Measurements from ENCODE around the gene PRKG1. TPM values are rescaled to one million over a fixed set of nuclear protein-coding genes. Genes with fewer than 3 reads are reported as not detected.

PRKG1 gene
- total and polyA plus RNA-seq, 2 experiments from 2014 or later = 10.7 to 21.8 TPM

DNA sequence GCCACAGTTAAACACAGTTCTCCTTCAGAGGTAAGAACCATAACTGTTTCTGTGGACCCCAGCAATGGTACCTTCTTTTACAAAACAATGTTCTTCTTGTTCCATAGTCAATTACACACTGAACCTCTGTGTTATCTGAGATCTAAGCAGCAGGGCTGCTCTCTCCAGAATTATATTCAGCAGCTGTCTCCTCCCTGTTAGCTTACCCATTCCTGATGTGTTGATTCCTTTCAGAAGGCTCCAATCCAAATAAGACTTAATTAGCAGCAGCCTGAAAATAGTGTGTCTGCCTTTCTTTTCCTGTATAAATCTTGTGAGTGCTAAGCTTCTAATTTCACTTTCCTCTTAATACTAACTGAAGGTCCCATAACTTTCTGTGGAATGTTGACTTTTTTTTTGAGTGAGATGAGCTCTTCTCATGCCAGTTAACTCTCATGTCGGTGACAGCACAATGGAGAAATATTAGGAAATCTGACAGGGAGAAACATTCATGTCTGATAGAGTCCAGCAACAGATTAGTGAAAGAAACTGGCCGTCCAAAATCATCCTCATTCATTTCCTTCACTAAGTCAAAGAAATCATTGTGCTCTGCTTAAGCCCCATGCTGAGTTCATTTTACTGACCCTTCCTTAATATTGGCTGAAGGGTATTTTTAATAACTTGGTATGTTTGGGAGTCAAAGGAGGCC lies 226.5 kb downstream of the PRKG1 start:
- Histone ChIP-seq H3K4me2 (ENCODE audit: unreplicated experiment) (peak overlapping the region; percentile 15), H3K4me3 (no peak overlapping the region), H3F3A (ENCODE audit: insufficient read depth) (peaks cover 18% of the 10 kb centered on the region; the same call in 1 of the 2 replicates), H3K9me2 (ENCODE audit: insufficient read depth) (no peaks in the 10 kb centered on the region; the same call in 1 of the 2 replicates), H3K9me3 (ENCODE audit: low read depth) (no peaks in the 10 kb centered on the region), H3K9ac (no peak overlapping the region), H3K27me3 (replicated peaks; ENCODE audit: insufficient read depth) (no peaks in the 10 kb centered on the region), H2AFZ (peak overlapping the region; percentile 9; the same call in 1 of the 2 replicates), H3K79me2 (ENCODE audit: insufficient read depth) (peaks cover 18% of the 10 kb centered on the region), H3K27ac (peak overlapping the region; percentile 40), H3K4me1 (ENCODE audit: insufficient read depth) (peaks cover 55% of the 10 kb centered on the region), H3K36me3 (ENCODE audit: low read depth) (no peaks in the 10 kb centered on the region), H4K20me1 (ENCODE audit: insufficient read depth) (no peaks in the 10 kb centered on the region)
- TF ChIP-seq EZH2 (IDR thresholded peaks at IDR 0.05; ENCODE audit: insufficient read depth, poor library complexity, severe bottlenecking) (no peak), EZH2phosphoT487 (IDR thresholded peaks at IDR 0.05; ENCODE audit: insufficient read depth, low read depth) (no peak)
- peak; percentile 24 for DNase-seq
- in situ Hi-C loops (cut with MboI) = no loop called here
- 14 to 16% methylated on average over 2 of the region's 2 CpGs for WGBS, 2 experiments (ENCODE audit: low coverage in 1 of 2, low lambda C conversion rate in 2 of 2, missing lambda C conversion rate in 2 of 2)

GRCh38 chr10:51301644-51302043 lies 227.4 kb downstream of the PRKG1 start:
- H3F3A ChIP-seq (ENCODE audit: insufficient read depth) = peaks cover 18% of the 10 kb centered on the region; the same call in 1 of the 2 replicates
- H3K4me1 ChIP-seq (ENCODE audit: insufficient read depth) = peaks cover 54% of the 10 kb centered on the region
- H3K27ac ChIP-seq = peak overlapping the region; percentile 48
- no peaks in the 10 kb centered on the region for H3K27me3 ChIP-seq (replicated peaks; ENCODE audit: insufficient read depth)
- no peak for TF ChIP-seq EZH2 (IDR thresholded peaks at IDR 0.05; ENCODE audit: insufficient read depth, poor library complexity, severe bottlenecking)
- TF ChIP-seq EZH2phosphoT487 (IDR thresholded peaks at IDR 0.05; ENCODE audit: insufficient read depth, low read depth) = no peak
- peaks cover 17% of the 10 kb centered on the region for H3K79me2 ChIP-seq (ENCODE audit: insufficient read depth)
- no peak overlapping the region for H2AFZ ChIP-seq
- no peaks in the 10 kb centered on the region; the same call in 1 of the 2 replicates for H3K9me2 ChIP-seq (ENCODE audit: insufficient read depth)
- peak; percentile 78 for DNase-seq
- no peaks in the 10 kb centered on the region for H3K9me3 ChIP-seq (ENCODE audit: low read depth)
- in situ Hi-C loops (cut with MboI) = no loop called here
- H3K36me3 ChIP-seq (ENCODE audit: low read depth) = no peaks in the 10 kb centered on the region
- H4K20me1 ChIP-seq (ENCODE audit: insufficient read depth) = no peaks in the 10 kb centered on the region
- no peak overlapping the region for H3K9ac ChIP-seq
- H3K4me2 ChIP-seq (ENCODE audit: unreplicated experiment) = no peak overlapping the region
- WGBS, 2 experiments (ENCODE audit: low coverage in 1 of 2, low lambda C conversion rate in 2 of 2, missing lambda C conversion rate in 2 of 2) = 35 to 41% methylated on average over 5 of the region's 5 CpGs
- H3K4me3 ChIP-seq = no peak overlapping the region

DNA sequence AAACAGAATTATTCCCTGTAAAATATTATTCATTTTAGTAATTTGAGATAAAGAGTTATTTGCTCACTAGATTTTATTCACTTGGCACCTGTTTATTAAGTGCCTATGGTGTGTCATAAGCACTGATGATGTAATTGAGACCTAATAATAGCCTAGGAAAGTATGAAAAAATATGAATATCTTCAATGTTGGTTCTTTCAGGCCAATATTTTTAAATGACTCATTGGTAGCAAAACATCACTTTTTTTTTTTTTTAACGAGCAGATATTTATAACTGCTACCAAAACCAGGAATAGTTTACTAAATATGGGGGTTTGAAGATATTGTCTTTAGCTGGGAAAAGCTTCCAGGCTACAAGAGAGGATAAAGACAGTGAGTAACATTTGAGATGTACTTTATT lies 228.0 kb downstream of the PRKG1 start:
- Histone ChIP-seq H3K4me2 (ENCODE audit: unreplicated experiment) (no peak overlapping the region), H4K20me1 (ENCODE audit: insufficient read depth) (no peaks in the 10 kb centered on the region), H3K27ac (peak overlapping the region; percentile 48), H3K4me3 (no peak overlapping the region), H3F3A (ENCODE audit: insufficient read depth) (peaks cover 18% of the 10 kb centered on the region; the same call in 1 of the 2 replicates), H3K4me1 (ENCODE audit: insufficient read depth) (peaks cover 47% of the 10 kb centered on the region), H3K9me2 (ENCODE audit: insufficient read depth) (no peaks in the 10 kb centered on the region; the same call in 1 of the 2 replicates), H3K9ac (no peak overlapping the region), H2AFZ (no peak overlapping the region), H3K36me3 (ENCODE audit: low read depth) (no peaks in the 10 kb centered on the region), H3K79me2 (ENCODE audit: insufficient read depth) (0 out of 2 replicates have a peak, but pooled peaks cover 13% of the 10 kb centered on the region), H3K9me3 (ENCODE audit: low read depth) (no peaks in the 10 kb centered on the region), H3K27me3 (replicated peaks; ENCODE audit: insufficient read depth) (no peaks in the 10 kb centered on the region)
- in situ Hi-C loops (cut with MboI) = no loop called here
- DNase-seq = peak; percentile 61
- 2 to 6% methylated on average over 1 of the region's 1 CpG for WGBS, 2 experiments (ENCODE audit: low coverage in 1 of 2, low lambda C conversion rate in 2 of 2, missing lambda C conversion rate in 2 of 2)
- TF ChIP-seq EZH2phosphoT487 (IDR thresholded peaks at IDR 0.05; ENCODE audit: insufficient read depth, low read depth) (no peak), EZH2 (IDR thresholded peaks at IDR 0.05; ENCODE audit: insufficient read depth, poor library complexity, severe bottlenecking) (no peak)

DNA sequence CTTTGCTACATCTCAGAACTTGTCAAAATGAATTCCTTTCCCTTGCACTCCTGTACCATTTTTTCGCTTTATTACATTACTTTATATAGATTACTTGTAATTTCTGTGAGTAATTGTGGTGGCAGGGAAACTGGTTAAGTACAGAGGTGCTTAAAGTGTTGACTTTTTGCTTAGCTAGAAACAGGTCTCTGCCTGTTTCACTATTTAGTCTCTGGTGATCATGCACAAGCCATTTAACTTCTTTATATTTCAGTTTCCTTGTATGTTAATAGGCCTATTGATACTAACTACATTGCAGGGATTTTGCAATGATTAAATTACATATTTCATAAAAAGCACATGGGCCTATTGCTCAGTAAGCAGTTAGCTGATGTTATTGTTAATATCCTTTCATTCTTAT lies 233.8 kb downstream of the PRKG1 start:
- Histone ChIP-seq H3K27me3 (replicated peaks; ENCODE audit: insufficient read depth) (no peaks in the 10 kb centered on the region), H3K4me2 (ENCODE audit: unreplicated experiment) (no peak overlapping the region), H3K9me2 (ENCODE audit: insufficient read depth) (no peaks in the 10 kb centered on the region), H3K9ac (no peak overlapping the region), H3K27ac (no peak overlapping the region), H3K36me3 (ENCODE audit: low read depth) (no peaks in the 10 kb centered on the region), H3K4me3 (no peak overlapping the region), H4K20me1 (ENCODE audit: insufficient read depth) (no peaks in the 10 kb centered on the region), H3K9me3 (ENCODE audit: low read depth) (no peaks in the 10 kb centered on the region), H2AFZ (no peak overlapping the region), H3K4me1 (ENCODE audit: insufficient read depth) (peaks cover 7% of the 10 kb centered on the region), H3K79me2 (ENCODE audit: insufficient read depth) (peaks cover 23% of the 10 kb centered on the region), H3F3A (ENCODE audit: insufficient read depth) (no peaks in the 10 kb centered on the region)
- in situ Hi-C loops (cut with MboI) = no loop called here
- no peak for TF ChIP-seq EZH2phosphoT487 (IDR thresholded peaks at IDR 0.05; ENCODE audit: insufficient read depth, low read depth)
- TF ChIP-seq EZH2 (IDR thresholded peaks at IDR 0.05; ENCODE audit: insufficient read depth, poor library complexity, severe bottlenecking) = no peak
- 93 to 100% methylated on average over 1 of the region's 1 CpG for WGBS, 2 experiments (ENCODE audit: low coverage in 1 of 2, low lambda C conversion rate in 2 of 2, missing lambda C conversion rate in 2 of 2)
- DNase-seq = no peak

All from GM23248 (cell line).